HEK293 (cell line): ENCODE results near the gene LRP1.

Source experiments
- ATF2 ChIP-seq: fragments of 450-650 bp; formaldehyde crosslinking; IDR thresholded peaks from 2 replicates; pipeline ENCODE4 v1.5.1; 2016; ENCODE audit warnings: missing biosample characterization, missing genetic modification characterization, low read depth
- BCL11A ChIP-seq: fragments of 450-650 bp; formaldehyde crosslinking; IDR thresholded peaks from 2 replicates; pipeline ENCODE4 v1.5.1; 2016; ENCODE audit warnings: low read depth, missing biosample characterization, missing genetic modification characterization
- GLIS1 ChIP-seq: fragments of 450-650 bp; formaldehyde crosslinking; IDR thresholded peaks from 2 replicates; pipeline ENCODE4 v1.5.1; 2016; ENCODE audit warnings: missing biosample characterization, missing genetic modification characterization
- HOXC10 ChIP-seq: sonication (generic); formaldehyde crosslinking; IDR thresholded peaks from 2 replicates; pipeline ENCODE4 v1.8.1; 2023; ENCODE audit warnings: mild to moderate bottlenecking, missing genetic modification reagents
- KLF8 ChIP-seq: fragments of 450-650 bp; formaldehyde crosslinking; IDR thresholded peaks from 2 replicates; pipeline ENCODE4 v1.5.1; 2016; ENCODE audit warnings: missing biosample characterization, missing genetic modification characterization
- KLF9 ChIP-seq: fragments of 450-650 bp; formaldehyde crosslinking; IDR thresholded peaks from 2 replicates; pipeline ENCODE4 v1.5.1; 2016; ENCODE audit warnings: missing biosample characterization, missing genetic modification characterization, low read depth
- MYNN ChIP-seq: fragments of 450-650 bp; formaldehyde crosslinking; IDR thresholded peaks from 2 replicates; pipeline ENCODE4 v1.5.1; 2016; ENCODE audit warnings: missing biosample characterization, missing genetic modification characterization, borderline replicate concordance
- PRDM6 ChIP-seq: fragments of 450-650 bp; formaldehyde crosslinking; IDR thresholded peaks from 2 replicates; pipeline ENCODE4 v1.5.1; 2017; ENCODE audit warnings: missing biosample characterization, missing genetic modification characterization
- YY1 ChIP-seq: fragments of 450-650 bp; formaldehyde crosslinking; IDR thresholded peaks from 2 replicates; pipeline ENCODE4 v1.5.1; 2018; ENCODE audit warnings: missing biosample characterization, missing genetic modification characterization
- ZBTB17 ChIP-seq: fragments of 450-650 bp; formaldehyde crosslinking; IDR thresholded peaks from 2 replicates; pipeline ENCODE4 v1.5.1; 2016; ENCODE audit warnings: missing biosample characterization, missing genetic modification characterization
- ZBTB21 ChIP-seq: fragments of 450-650 bp; formaldehyde crosslinking; IDR thresholded peaks from 2 replicates; pipeline ENCODE4 v1.5.1; 2017; ENCODE audit warnings: missing biosample characterization, missing genetic modification characterization
- ZBTB44 ChIP-seq: fragments of 450-650 bp; IDR thresholded peaks from 2 replicates; pipeline ENCODE4 v1.5.1; 2018; ENCODE audit warnings: missing biosample characterization, mild to moderate bottlenecking, missing genetic modification characterization
- ZBTB8A ChIP-seq: fragments of 450-650 bp; formaldehyde crosslinking; IDR thresholded peaks from 2 replicates; pipeline ENCODE4 v1.5.1; 2016; ENCODE audit warnings: missing biosample characterization, missing genetic modification characterization
- ZNF132 ChIP-seq: fragments of 450-650 bp; formaldehyde crosslinking; IDR thresholded peaks from 2 replicates; pipeline ENCODE4 v1.5.1; 2017; ENCODE audit warnings: missing biosample characterization, missing genetic modification characterization, borderline replicate concordance
- ZNF157 ChIP-seq: fragments of 450-650 bp; formaldehyde crosslinking; IDR thresholded peaks from 2 replicates; pipeline ENCODE4 v1.5.1; 2016; ENCODE audit warnings: missing biosample characterization, missing genetic modification characterization
- ZNF175 ChIP-seq: fragments of 450-650 bp; formaldehyde crosslinking; IDR thresholded peaks from 2 replicates; pipeline ENCODE4 v1.5.1; 2016; ENCODE audit warnings: missing biosample characterization, missing genetic modification characterization
- ZNF248 ChIP-seq: fragments of 450-650 bp; formaldehyde crosslinking; IDR thresholded peaks from 2 replicates; pipeline ENCODE4 v1.5.1; 2017; ENCODE audit warnings: missing biosample characterization, missing genetic modification characterization
- ZNF274 ChIP-seq, 2 experiments: fragments of 200-500 bp in 1 of 2; fragments of 450-650 bp in 1 of 2; sonication (Bioruptor generic) in 1 of 2; formaldehyde crosslinking in 1 of 2; IDR thresholded peaks; 2 replicates each; pipeline versions ENCODE4 v1.5.1 to v1.6.1; 2014 to 2016; ENCODE audit warnings: borderline replicate concordance in 1 of 2, inconsistent platforms in 1 of 2, low read length in 1 of 2, missing biosample characterization in 1 of 2, missing genetic modification characterization in 1 of 2
- ZNF292 ChIP-seq: fragments of 450-650 bp; formaldehyde crosslinking; IDR thresholded peaks from 2 replicates; pipeline ENCODE4 v1.5.1; 2016; ENCODE audit warnings: low read depth, missing biosample characterization, missing genetic modification characterization, borderline replicate concordance
- ZNF394 ChIP-seq: fragments of 450-650 bp; formaldehyde crosslinking; IDR thresholded peaks from 2 replicates; pipeline ENCODE4 v1.5.1; 2016; ENCODE audit warnings: missing biosample characterization, missing genetic modification characterization, mild to moderate bottlenecking, moderate library complexity, borderline replicate concordance
- ZNF426 ChIP-seq: fragments of 450-650 bp; formaldehyde crosslinking; IDR thresholded peaks from 2 replicates; pipeline ENCODE4 v1.5.1; 2017; ENCODE audit warnings: missing biosample characterization, missing genetic modification characterization, mild to moderate bottlenecking, inconsistent platforms, moderate library complexity
- ZNF48 ChIP-seq: fragments of 450-650 bp; formaldehyde crosslinking; IDR thresholded peaks from 2 replicates; pipeline ENCODE4 v1.5.1; 2016; ENCODE audit warnings: missing biosample characterization, missing genetic modification characterization
- ZNF514 ChIP-seq: fragments of 450-650 bp; formaldehyde crosslinking; IDR thresholded peaks from 2 replicates; pipeline ENCODE4 v1.5.1; 2016; ENCODE audit warnings: missing biosample characterization, missing genetic modification characterization
- ZNF521 ChIP-seq: fragments of 450-650 bp; formaldehyde crosslinking; IDR thresholded peaks from 2 replicates; pipeline ENCODE4 v1.5.1; 2017; ENCODE audit warnings: missing biosample characterization, mild to moderate bottlenecking, missing genetic modification characterization
- ZNF561 ChIP-seq: fragments of 450-650 bp; IDR thresholded peaks from 2 replicates; pipeline ENCODE4 v1.5.1; 2018; ENCODE audit warnings: missing biosample characterization, missing genetic modification characterization, borderline replicate concordance
- ZNF626 ChIP-seq: fragments of 450-650 bp; sonication (Bioruptor Pico); formaldehyde crosslinking; IDR thresholded peaks from 2 replicates; pipeline ENCODE4 v1.5.1; 2018; ENCODE audit warnings: missing biosample characterization, missing genetic modification characterization, inconsistent platforms
- ZNF701 ChIP-seq: fragments of 450-650 bp; formaldehyde crosslinking; IDR thresholded peaks from 2 replicates; pipeline ENCODE4 v1.5.1; 2016; ENCODE audit warnings: missing biosample characterization, missing genetic modification characterization
- ZNF747 ChIP-seq: fragments of 450-650 bp; formaldehyde crosslinking; IDR thresholded peaks from 2 replicates; pipeline ENCODE4 v1.5.1; 2016; ENCODE audit warnings: missing biosample characterization, missing genetic modification characterization
- ZNF777 ChIP-seq: fragments of 450-650 bp; formaldehyde crosslinking; IDR thresholded peaks from 2 replicates; pipeline ENCODE4 v1.5.1; 2017; ENCODE audit warnings: missing biosample characterization, missing genetic modification characterization, borderline replicate concordance
- ZSCAN30 ChIP-seq: fragments of 450-650 bp; IDR thresholded peaks from 2 replicates; pipeline ENCODE4 v1.5.1; 2018; ENCODE audit warnings: missing biosample characterization, mild to moderate bottlenecking, missing genetic modification characterization, moderate library complexity
- TF ChIP-seq, protein P1 (sequence below): IDR thresholded peaks from 2 replicates; pipeline ENCODE4 v1.6.1; 2011; ENCODE audit warnings: mild to moderate bottlenecking, low read depth, low read length, borderline replicate concordance

Gene LRP1

DNA sequence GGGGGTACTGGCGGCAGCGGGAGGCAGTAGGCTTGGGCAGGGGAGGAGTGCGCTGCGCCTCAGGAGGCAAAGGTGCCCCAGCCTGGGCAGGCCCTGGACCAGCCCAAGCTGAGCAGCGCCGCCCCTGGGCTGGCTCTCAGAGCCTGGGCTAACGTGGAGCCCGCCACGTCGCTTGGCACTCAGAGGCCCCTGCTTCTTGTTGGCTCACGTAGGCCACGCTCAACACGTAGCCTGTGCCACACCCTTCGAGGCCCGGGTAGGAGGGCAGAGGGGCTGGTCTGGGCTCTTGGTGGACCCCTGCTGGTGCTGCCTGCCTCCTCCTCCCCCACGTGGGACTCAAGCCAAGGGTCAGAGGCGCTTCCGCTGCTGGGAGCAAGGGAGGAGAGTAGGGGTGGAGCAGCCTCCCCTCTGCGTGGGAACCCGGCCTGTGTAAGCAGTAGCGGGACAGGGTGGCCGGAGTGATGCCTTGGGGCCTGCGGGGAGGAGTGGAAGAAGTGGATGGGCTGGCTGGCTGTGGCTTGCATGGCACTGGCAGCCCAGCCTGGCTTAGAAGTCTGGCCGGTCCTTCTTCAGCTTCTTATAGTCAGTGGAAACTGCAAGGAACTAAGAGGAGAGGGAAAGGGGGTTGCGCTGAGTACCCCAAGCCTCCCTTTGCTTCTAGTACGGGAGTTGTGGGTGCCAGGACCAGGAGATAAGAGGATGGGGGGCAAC is 106.9 kb downstream of the LRP1 start (continued):
- TF ChIP-seq KLF9 (tag by site-specific recombination) (peak; percentile 46; the same call in 1 of the 2 replicates), ZNF394 (tag by site-specific recombination) (no peak), KLF8 (no peak), PRDM6 (tag by site-specific recombination) (no peak), ZSCAN30 (tag by site-specific recombination) (no peak), ZBTB21 (no peak), ZNF274 (IDR thresholded peaks at IDR 0.05; ENCODE audit: low read length) (no peak), ZNF274 (tag by site-specific recombination; IDR thresholded peaks at IDR 0.05; ENCODE audit: borderline replicate concordance) (no peak), ZNF175 (no peak), ZNF561 (tag by site-specific recombination) (no peak; the same call in 1 of the 2 replicates), ZNF701 (no peak), ZNF132 (tag by site-specific recombination) (no peak), BCL11A (tag by site-specific recombination) (no peak), HOXC10 (CRISPR knock-in tag) (no peak), ZNF248 (tag by site-specific recombination) (no peak), ZNF626 (tag by site-specific recombination) (no peak), ZNF747 (tag by site-specific recombination) (no peak), YY1 (tag by site-specific recombination) (no peak), ZNF157 (no peak), MYNN (tag by site-specific recombination) (no peak), GLIS1 (tag by site-specific recombination) (peak; percentile 76), ZNF514 (tag by site-specific recombination) (no peak), ZNF521 (tag by site-specific recombination) (no peak), ZBTB8A (tag by site-specific recombination) (peak; percentile 94), ZNF426 (tag by site-specific recombination) (no peak), ATF2 (tag by site-specific recombination) (no peak), ZNF292 (tag by site-specific recombination) (no peak), ZNF48 (tag by site-specific recombination) (no peak), ZBTB44 (no peak), ZBTB17 (tag by site-specific recombination) (peak; percentile 78), ZNF777 (tag by site-specific recombination) (no peak)
- TF ChIP-seq, protein P1, sequence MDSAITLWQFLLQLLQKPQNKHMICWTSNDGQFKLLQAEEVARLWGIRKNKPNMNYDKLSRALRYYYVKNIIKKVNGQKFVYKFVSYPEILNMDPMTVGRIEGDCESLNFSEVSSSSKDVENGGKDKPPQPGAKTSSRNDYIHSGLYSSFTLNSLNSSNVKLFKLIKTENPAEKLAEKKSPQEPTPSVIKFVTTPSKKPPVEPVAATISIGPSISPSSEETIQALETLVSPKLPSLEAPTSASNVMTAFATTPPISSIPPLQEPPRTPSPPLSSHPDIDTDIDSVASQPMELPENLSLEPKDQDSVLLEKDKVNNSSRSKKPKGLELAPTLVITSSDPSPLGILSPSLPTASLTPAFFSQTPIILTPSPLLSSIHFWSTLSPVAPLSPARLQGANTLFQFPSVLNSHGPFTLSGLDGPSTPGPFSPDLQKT, result no peak
